CD4-positive, CD25-positive, alpha-beta regulatory T cell (primary cell): ENCODE results near the gene ARHGAP31. TPM values are rescaled to one million over a fixed set of nuclear protein-coding genes. Genes with fewer than 3 reads are reported as not detected.
"Not testable (repeated sequence)": the region's sequence is repeated elsewhere in the genome, so short reads cannot be mapped to it uniquely, and the experiment has no call there.

ENCODE experiments used
- ATAC-seq, 2 donors: fragments of 150-1000 bp; cut with Tn5 transposase; one replicate each; pipeline ENCODE4 v1.10.0; 2021; ENCODE audit warnings: low read depth in 2 of 2, moderate number of reproducible peaks in 2 of 2, moderate library complexity in 1 of 2
- DNase-seq, 3 donors: peaks; one replicate each; pipeline versions ENCODE4 v3.0.0 to v3.0.0-alpha.2; 2012 to 2022; ENCODE audit warnings: mixed read lengths in 1 of 3
- H3K27ac ChIP-seq: one replicate; pipeline ENCODE4 v1.7.0; 2013; ENCODE audit warnings: mild to moderate bottlenecking, low read length; ENCODE audit not compliant: insufficient read depth, poor library complexity, severe bottlenecking
- H3K27me3 ChIP-seq: one replicate; pipeline ENCODE4 v1.7.0; 2013; ENCODE audit warnings: low read length; ENCODE audit not compliant: control insufficient read depth, insufficient read depth
- H3K36me3 ChIP-seq: one replicate; pipeline ENCODE4 v1.7.0; 2013; ENCODE audit warnings: mild to moderate bottlenecking, low read length, moderate library complexity; ENCODE audit not compliant: control insufficient read depth, insufficient read depth
- H3K4me1 ChIP-seq: 2 replicates; pipeline ENCODE4 v1.7.0; 2013; ENCODE audit warnings: mild to moderate bottlenecking, low read length; ENCODE audit not compliant: insufficient read depth, control insufficient read depth, poor library complexity, severe bottlenecking
- H3K4me3 ChIP-seq: one replicate; pipeline ENCODE4 v1.7.0; 2013; ENCODE audit warnings: low read depth, mild to moderate bottlenecking, low read length, moderate library complexity
- H3K9me3 ChIP-seq, 2 experiments: 1 replicate in 1 of 2; 2 replicates in 1 of 2; pipeline ENCODE4 v1.7.0; 2013; ENCODE audit warnings: low read length in 2 of 2, mild to moderate bottlenecking in 1 of 2, moderate library complexity in 1 of 2; ENCODE audit not compliant: control insufficient read depth in 2 of 2
- H3K27ac Mint-ChIP-seq, 3 donors: one replicate each; pipeline ENCODE4 v1.8.0; 2020 to 2022; ENCODE audit warnings: mild to moderate bottlenecking in 3 of 3, mixed read lengths in 3 of 3, moderate library complexity in 2 of 3
- H3K27me3 Mint-ChIP-seq: one replicate; pipeline ENCODE4 v1.8.0; 2022; ENCODE audit warnings: mild to moderate bottlenecking, mixed read lengths
- H3K36me3 Mint-ChIP-seq: one replicate; pipeline ENCODE4 v1.8.0; 2020; ENCODE audit warnings: mixed read lengths
- H3K4me1 Mint-ChIP-seq, 4 donors: one replicate each; pipeline ENCODE4 v1.8.0; 2020 to 2022; ENCODE audit warnings: mixed read lengths in 4 of 4, mild to moderate bottlenecking in 1 of 4
- H3K4me3 Mint-ChIP-seq, 4 donors: one replicate each; pipeline ENCODE4 v1.8.0; 2020 to 2022; ENCODE audit warnings: mild to moderate bottlenecking in 4 of 4, mixed read lengths in 4 of 4, moderate library complexity in 3 of 4
- H3K9me3 Mint-ChIP-seq, 7 donors: one replicate each; pipeline ENCODE4 v1.8.0; 2020 to 2022; ENCODE audit warnings: mixed read lengths in 7 of 7, mild to moderate bottlenecking in 3 of 7, moderate library complexity in 2 of 7
- polyA plus RNA-seq, 4 donors: library from polyadenylated mRNA; unstranded; fragments of 300-500 nt; fragmentation: Illumina TruSeq; gene quantifications; one replicate each; pipeline ENCODE4 v1.2.3, GENCODE V29; 2021
- total RNA-seq: library from RNA; stranded (reverse); gene quantifications from one replicate; pipeline ENCODE4 v1.2.3, GENCODE V29; 2022

ARHGAP31 gene
- total and polyA plus RNA-seq, 5 donors from 2014 or later, result 2.6 to 13.6 (median 4.8) TPM

- no peak overlapping the region for H3K27ac Mint-ChIP-seq
- Histone ChIP-seq H3K36me3 (no peaks in the 10 kb centered on the region), H3K27ac (no peak overlapping the region), H3K27me3 (peaks cover 5% of the 10 kb centered on the region), H3K4me1 (no peaks in the 10 kb centered on the region), H3K9me3 (no peaks in the 10 kb centered on the region), H3K4me3 (no peak overlapping the region)
- H3K4me1 Mint-ChIP-seq, result no peaks in the 10 kb centered on the region
- H3K27me3 Mint-ChIP-seq, result peaks cover 56% of the 10 kb centered on the region
- H3K9me3 Mint-ChIP-seq, result peaks cover 0 to 4% (median 0%) of the 10 kb centered on the region in 7 donors
- no peak overlapping the region for H3K4me3 Mint-ChIP-seq
- no peaks in the 10 kb centered on the region for H3K36me3 Mint-ChIP-seq
- ATAC-seq (no peak), DNase-seq (no peak)
Measured at GRCh38 chr3:119259821-119260220, 34.4 kb upstream of the ARHGAP31 start.

GRCh38 chr3:119261055-119261454 lies 33.1 kb upstream of the ARHGAP31 start:
- peaks cover 0 to 4% (median 0%) of the 10 kb centered on the region in 7 donors for H3K9me3 Mint-ChIP-seq
- Histone ChIP-seq H3K36me3 (no peaks in the 10 kb centered on the region), H3K27ac (no peak overlapping the region), H3K9me3 (no peaks in the 10 kb centered on the region), H3K4me3 (no peak overlapping the region), H3K27me3 (peaks cover 5% of the 10 kb centered on the region), H3K4me1 (no peaks in the 10 kb centered on the region)
- H3K27ac Mint-ChIP-seq, result no peak overlapping the region
- ATAC-seq, result no peak
- H3K4me3 Mint-ChIP-seq, result no peak overlapping the region
- DNase-seq, result no peak
- H3K27me3 Mint-ChIP-seq, result peaks cover 64% of the 10 kb centered on the region
- H3K36me3 Mint-ChIP-seq, result no peaks in the 10 kb centered on the region
- no peaks in the 10 kb centered on the region for H3K4me1 Mint-ChIP-seq

- not testable (repeated sequence) for H3K9me3 Mint-ChIP-seq, H3K27ac Mint-ChIP-seq, H3K36me3 ChIP-seq, H3K4me1 Mint-ChIP-seq, H3K9me3 ChIP-seq, H3K27me3 ChIP-seq, H3K4me1 ChIP-seq, DNase-seq, H3K4me3 ChIP-seq, H3K36me3 Mint-ChIP-seq, H3K4me3 Mint-ChIP-seq, ATAC-seq, H3K27ac ChIP-seq
- peaks cover 52% of the 10 kb centered on the region for H3K27me3 Mint-ChIP-seq
Measured at GRCh38 chr3:119270212-119270611, 24.0 kb upstream of the ARHGAP31 start.

- Histone ChIP-seq H3K27ac (no peak overlapping the region), H3K4me3 (no peak overlapping the region), H3K27me3 (no peaks in the 10 kb centered on the region), H3K9me3 (peaks cover 0 to under 1% of the 10 kb centered on the region in 2 experiments), H3K36me3 (no peaks in the 10 kb centered on the region), H3K4me1 (no peaks in the 10 kb centered on the region)
- Mint-ChIP-seq H3K36me3 (peaks cover 2% of the 10 kb centered on the region), H3K27ac (no peak overlapping the region), H3K4me3 (no peak overlapping the region), H3K4me1 (peaks cover 0 to 6% (median under 1%) of the 10 kb centered on the region in 4 donors), H3K27me3 (peaks cover 10% of the 10 kb centered on the region), H3K9me3 (peaks cover 0 to 3% (median 0%) of the 10 kb centered on the region in 7 donors)
- no peak for ATAC-seq
- no peak for DNase-seq
Measured at GRCh38 chr3:119276680-119277079, 17.5 kb upstream of the ARHGAP31 start.

GRCh38 chr3:119279101-119279554 lies 15.1 kb upstream of the ARHGAP31 start:
- Mint-ChIP-seq H3K27me3 (peaks cover 7% of the 10 kb centered on the region), H3K27ac (peak overlapping the region in 1 of 3 donors; percentile 54), H3K4me1 (peaks cover 0 to 6% (median under 1%) of the 10 kb centered on the region in 4 donors), H3K9me3 (peaks cover 0 to 24% (median 9%) of the 10 kb centered on the region in 7 donors), H3K4me3 (no peak overlapping the region), H3K36me3 (peaks cover 15% of the 10 kb centered on the region)
- ATAC-seq, result no peak
- Histone ChIP-seq H3K27me3 (no peaks in the 10 kb centered on the region), H3K36me3 (no peaks in the 10 kb centered on the region), H3K27ac (no peak overlapping the region), H3K4me1 (no peaks in the 10 kb centered on the region), H3K9me3 (peaks cover 4 to 18% of the 10 kb centered on the region in 2 experiments), H3K4me3 (no peak overlapping the region)
- DNase-seq, result no peak

- Histone ChIP-seq H3K4me1 (no peaks in the 10 kb centered on the region), H3K36me3 (no peaks in the 10 kb centered on the region), H3K4me3 (no peak overlapping the region), H3K27me3 (no peaks in the 10 kb centered on the region), H3K9me3 (peaks cover 4 to 18% of the 10 kb centered on the region in 2 experiments), H3K27ac (no peak overlapping the region)
- H3K27me3 Mint-ChIP-seq, result peaks cover 11% of the 10 kb centered on the region
- H3K27ac Mint-ChIP-seq, result peak overlapping the region in 1 of 3 donors; percentile 54
- DNase-seq, result no peak
- H3K9me3 Mint-ChIP-seq, result peaks cover 0 to 25% (median 10%) of the 10 kb centered on the region in 7 donors
- no peak for ATAC-seq
- H3K4me1 Mint-ChIP-seq, result peaks cover 0 to 2% (median under 1%) of the 10 kb centered on the region in 4 donors
- H3K4me3 Mint-ChIP-seq, result no peak overlapping the region
- H3K36me3 Mint-ChIP-seq, result peaks cover 15% of the 10 kb centered on the region
Measured at GRCh38 chr3:119279584-119280243, 14.5 kb upstream of the ARHGAP31 start.

- H3K9me3 ChIP-seq, result peaks cover 17 to 20% of the 10 kb centered on the region in 2 experiments
- H3K4me1 ChIP-seq, result peaks cover 16% of the 10 kb centered on the region
- Mint-ChIP-seq H3K27ac (no peak overlapping the region), H3K36me3 (peaks cover 2% of the 10 kb centered on the region), H3K4me1 (peaks cover 19 to 23% (median 20%) of the 10 kb centered on the region in 4 donors), H3K9me3 (peaks cover 1 to 32% (median 15%) of the 10 kb centered on the region in 7 donors), H3K4me3 (no peak overlapping the region), H3K27me3 (peaks cover 21% of the 10 kb centered on the region)
- peaks cover 8% of the 10 kb centered on the region for H3K27me3 ChIP-seq
- DNase-seq, result no peak
- no peak overlapping the region for H3K27ac ChIP-seq
- H3K4me3 ChIP-seq, result no peak overlapping the region
- H3K36me3 ChIP-seq, result no peaks in the 10 kb centered on the region
- no peak for ATAC-seq
Measured at GRCh38 chr3:119288669-119289403, 5.3 kb upstream of the ARHGAP31 start.
